PC-3 (cell line): ENCODE data around the gene DNAAF1. TPM values are rescaled to one million over a fixed set of nuclear protein-coding genes. Genes with fewer than 3 reads are reported as not detected.
A peak's percentile ranks its signal among the peaks of the same experiment; 100 is the strongest.
"Not testable (repeated sequence)": the region's sequence is repeated elsewhere in the genome, so short reads cannot be mapped to it uniquely, and the experiment has no call there.

ENCODE experiments used
- ATAC-seq: fragments of 200-7000 bp; cut with Tn5 transposase; 2 replicates; pipeline ENCODE4 v1.9.1; 2020; ENCODE audit warnings: mild to moderate bottlenecking, moderate library complexity
- BruUV-seq: library from RNA; stranded (reverse); fragments of 400-500 nt; replicated peaks from 2 replicates; lab custom pipeline; 2021; lab: Mats Ljungman, UMichigan
- CTCF ChIA-PET: fragments of 300-600 bp; sonication (Branson Sonifier 250); formaldehyde crosslinking; loops from one replicate; lab custom pipeline; 2022; ENCODE audit warnings: antibody characterized with exemption; lab: Charles Lee
- POLR2A ChIA-PET: fragments of 300-600 bp; sonication (Branson Sonifier 250); formaldehyde crosslinking; loops from one replicate; lab custom pipeline; 2022; ENCODE audit warnings: antibody characterized with exemption; ENCODE audit not compliant: unreplicated experiment; lab: Charles Lee
- DNase-seq: peaks from one replicate; pipeline ENCODE4 v3.0.0-alpha.2; 2015
- H2AFZ ChIP-seq: fragments of 300-600 bp; sonication (generic); 2 replicates; pipeline ENCODE4 v1.6.0; 2016; ENCODE audit warnings: antibody characterized with exemption, low read length
- H3F3A ChIP-seq: fragments of 300-600 bp; sonication (generic); one replicate; pipeline ENCODE4 v1.6.0; 2017; ENCODE audit warnings: antibody characterized with exemption, low read length, control low read depth, mild to moderate bottlenecking; ENCODE audit not compliant: unreplicated experiment
- H3K27ac ChIP-seq: fragments of 300-600 bp; sonication (generic); 2 replicates; pipeline ENCODE4 v1.5.1; 2016; ENCODE audit warnings: mild to moderate bottlenecking, low read length
- H3K27me3 ChIP-seq: fragments of 300-600 bp; sonication (generic); 2 replicates; pipeline ENCODE4 v1.6.1; 2016; ENCODE audit warnings: low read length, mixed read lengths
- H3K36me3 ChIP-seq: fragments of 300-600 bp; sonication (generic); 2 replicates; pipeline ENCODE4 v1.6.1; 2016; ENCODE audit warnings: low read depth, mixed run types, low read length, mixed read lengths
- H3K4me1 ChIP-seq: fragments of 300-600 bp; sonication (generic); 2 replicates; pipeline ENCODE4 v1.5.1; 2016; ENCODE audit warnings: low read length; ENCODE audit not compliant: insufficient read depth
- H3K4me2 ChIP-seq: fragments of 300-600 bp; sonication (generic); 2 replicates; pipeline ENCODE4 v1.6.0; 2016; ENCODE audit warnings: low read length
- H3K4me3 ChIP-seq: fragments of 300-600 bp; sonication (generic); 2 replicates; pipeline ENCODE4 v1.5.1; 2016; ENCODE audit warnings: mild to moderate bottlenecking, low read length, mixed read lengths
- H3K79me2 ChIP-seq: fragments of 300-600 bp; sonication (generic); 2 replicates; pipeline ENCODE4 v1.6.1; 2017; ENCODE audit warnings: low read length, mixed read lengths
- H3K9ac ChIP-seq: fragments of 300-600 bp; sonication (generic); 2 replicates; pipeline ENCODE4 v1.6.0; 2016; ENCODE audit warnings: mild to moderate bottlenecking, low read length
- H3K9me2 ChIP-seq: fragments of 300-600 bp; sonication (generic); replicated peaks from 2 replicates; pipeline ENCODE4 v1.6.1; 2016; ENCODE audit warnings: mixed run types, low read length, mixed read lengths
- H3K9me3 ChIP-seq: fragments of 300-600 bp; sonication (generic); 2 replicates; pipeline ENCODE4 v1.6.1; 2016; ENCODE audit warnings: low read length, mixed read lengths
- H4K20me1 ChIP-seq: fragments of 300-600 bp; sonication (generic); 2 replicates; pipeline ENCODE4 v1.6.1; 2016; ENCODE audit warnings: low read length, mixed read lengths
- CTCF ChIP-seq: fragments of 300-600 bp; sonication (generic); conservative IDR thresholded peaks from 2 replicates; pipeline ENCODE4 v1.5.1; 2017; ENCODE audit warnings: antibody characterized with exemption, low read depth, mild to moderate bottlenecking, low read length
- EZH2 ChIP-seq: fragments of 300-600 bp; sonication (generic); IDR thresholded peaks from one replicate; pipeline ENCODE4 v1.6.1; 2017; ENCODE audit warnings: antibody characterized with exemption, mild to moderate bottlenecking, low read length; ENCODE audit not compliant: unreplicated experiment
- EZH2phosphoT487 ChIP-seq: fragments of 300-600 bp; sonication (generic); IDR thresholded peaks from 2 replicates; pipeline ENCODE4 v1.6.1; 2018; ENCODE audit warnings: mild to moderate bottlenecking, antibody characterized with exemption, low read length, borderline replicate concordance
- intact Hi-C: fragments of 100-400 bp; cut with micrococcal nuclease; formaldehyde crosslinking; loops from 2 replicates; pipeline ENCODE4 v1.9.0; 2023
- total RNA-seq: library from RNA; depleted of rRNA; stranded (reverse); fragments of >200 nt; gene quantifications from 2 replicates; pipeline ENCODE4 v1.2.3, GENCODE V29; 2014

Gene DNAAF1
- total RNA-seq, 1 experiment from 2014 or later: not detected

- ATAC-seq: peak; percentile 85
- DNase-seq: peak; percentile 30
- Histone ChIP-seq H3K9me3 (no peaks in the 10 kb centered on the region), H2AFZ (no peak overlapping the region), H3K79me2 (no peaks in the 10 kb centered on the region), H3K36me3 (no peaks in the 10 kb centered on the region), H3K9ac (no peak overlapping the region), H3K9me2 (no peaks in the 10 kb centered on the region), H3K27ac (no peak overlapping the region), H3K4me1 (no peaks in the 10 kb centered on the region), H3K4me3 (no peak overlapping the region), H4K20me1 (no peaks in the 10 kb centered on the region), H3K27me3 (no peaks in the 10 kb centered on the region), H3K4me2 (no peak overlapping the region), H3F3A (no peaks in the 10 kb centered on the region)
- BruUV-seq: no TSS peak
- intact Hi-C loops: no loop called here
- POLR2A ChIA-PET: no interaction called here
- CTCF ChIA-PET: no interaction called here
- TF ChIP-seq EZH2phosphoT487 (no peak), EZH2 (no peak), CTCF (no peak)
These were observed 53.3 kb downstream of the DNAAF1 start for GRCh38 chr16:84198401-84198800.

- Histone ChIP-seq H3K36me3 (no peaks in the 10 kb centered on the region), H3K9ac (no peak overlapping the region), H3K9me2 (no peaks in the 10 kb centered on the region), H3K4me1 (no peaks in the 10 kb centered on the region), H2AFZ (no peak overlapping the region), H3K27ac (no peak overlapping the region), H3K79me2 (no peaks in the 10 kb centered on the region), H3F3A (no peaks in the 10 kb centered on the region), H3K4me2 (no peak overlapping the region), H3K9me3 (no peaks in the 10 kb centered on the region), H3K4me3 (no peak overlapping the region), H3K27me3 (no peaks in the 10 kb centered on the region), H4K20me1 (no peaks in the 10 kb centered on the region)
- TF ChIP-seq CTCF: no peak
- no peak for TF ChIP-seq EZH2phosphoT487
- no peak for TF ChIP-seq EZH2
- ChIA-PET POLR2A (no interaction called here), CTCF (no interaction called here)
- DNase-seq (no peak), ATAC-seq (no peak)
- intact Hi-C loops: no loop called here
- no TSS peak for BruUV-seq
These were observed 54.0 kb downstream of the DNAAF1 start for GRCh38 chr16:84199097-84199496.

- no peak overlapping the region for H3K4me3 ChIP-seq
- H3K9me2 ChIP-seq: no peaks in the 10 kb centered on the region
- ATAC-seq (no peak), DNase-seq (no peak)
- no peak overlapping the region for H3K9ac ChIP-seq
- no peaks in the 10 kb centered on the region for H3K4me1 ChIP-seq
- no peaks in the 10 kb centered on the region for H3K27me3 ChIP-seq
- H3K9me3 ChIP-seq: no peaks in the 10 kb centered on the region
- no TSS peak for BruUV-seq
- CTCF ChIA-PET: no interaction called here
- H3K36me3 ChIP-seq: no peaks in the 10 kb centered on the region
- H4K20me1 ChIP-seq: no peaks in the 10 kb centered on the region
- no peak overlapping the region for H3K4me2 ChIP-seq
- no peaks in the 10 kb centered on the region for H3F3A ChIP-seq
- no peaks in the 10 kb centered on the region for H3K79me2 ChIP-seq
- no peak overlapping the region for H3K27ac ChIP-seq
- H2AFZ ChIP-seq: no peak overlapping the region
- POLR2A ChIA-PET: no interaction called here
- no peak for TF ChIP-seq CTCF
- no peak for TF ChIP-seq EZH2phosphoT487
- TF ChIP-seq EZH2: no peak
- intact Hi-C loops: no loop called here
These were observed 54.8 kb downstream of the DNAAF1 start for GRCh38 chr16:84199861-84200260.

DNA sequence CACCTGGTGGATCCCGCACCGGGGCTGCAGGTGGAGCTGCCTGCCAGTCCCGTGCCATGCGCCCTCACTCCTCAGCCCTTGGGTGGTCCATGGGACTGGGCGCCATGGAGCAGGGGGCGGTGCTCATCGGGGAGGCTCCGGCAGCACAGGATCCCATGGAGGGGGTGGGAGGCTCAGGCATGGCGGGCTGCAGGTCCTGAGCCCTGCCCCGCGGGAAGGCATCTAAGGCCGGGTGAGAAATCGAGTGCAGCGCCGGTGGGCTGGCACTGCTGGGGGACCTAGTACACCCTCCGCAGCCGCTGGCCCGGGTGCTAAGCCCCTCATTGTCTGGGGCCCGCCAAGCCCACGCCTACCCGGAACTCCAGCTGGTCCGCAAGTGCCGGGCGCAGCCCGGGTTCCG lies 59.4 kb downstream of the DNAAF1 start:
- CTCF ChIA-PET, intact Hi-C loops, H3K79me2 ChIP-seq, H3K9ac ChIP-seq, ATAC-seq, H3K36me3 ChIP-seq, POLR2A ChIA-PET, H3K4me3 ChIP-seq, H3K9me3 ChIP-seq, H3K4me1 ChIP-seq, H2AFZ ChIP-seq, BruUV-seq, H3K9me2 ChIP-seq, H3K27ac ChIP-seq, H4K20me1 ChIP-seq, H3F3A ChIP-seq, H3K27me3 ChIP-seq, H3K4me2 ChIP-seq, DNase-seq: not testable (repeated sequence)

GRCh38 chr16:84205123-84205522 lies 60.0 kb downstream of the DNAAF1 start:
- BruUV-seq, H3K27me3 ChIP-seq, intact Hi-C loops, H3K36me3 ChIP-seq, H3K79me2 ChIP-seq, H3K9me3 ChIP-seq, H3K27ac ChIP-seq, POLR2A ChIA-PET, H3K4me1 ChIP-seq, CTCF ChIA-PET, H3K9me2 ChIP-seq, H3K9ac ChIP-seq, H3F3A ChIP-seq, H3K4me3 ChIP-seq, H3K4me2 ChIP-seq, H2AFZ ChIP-seq, H4K20me1 ChIP-seq: not testable (repeated sequence)
- ATAC-seq: peak; percentile 78
- peak; percentile 55 for DNase-seq
